WTC11 (cell line): Measurements from ENCODE around the gene LPP.

Experiments used
- FOXJ3 ChIP-seq: sonication (generic); formaldehyde crosslinking; IDR thresholded peaks from 2 replicates; pipeline ENCODE4 v1.9.0; 2021; ENCODE audit warnings: missing genetic modification reagents, mild to moderate bottlenecking, borderline replicate concordance
- ZNF138 ChIP-seq: sonication (generic); formaldehyde crosslinking; conservative IDR thresholded peaks from 2 replicates; pipeline ENCODE4 v1.8.1; 2022; ENCODE audit warnings: mild to moderate bottlenecking, moderate library complexity, missing genetic modification reagents
- ZNF423 ChIP-seq: fragments of 250-450 bp; sonication (Bioruptor Pico); IDR thresholded peaks from 2 replicates; pipeline ENCODE4 v2.1.2; 2022; ENCODE audit warnings: mild to moderate bottlenecking, moderate library complexity
- TF ChIP-seq, protein P1 (sequence below): fragments of 200-600 bp; IDR thresholded peaks from 2 replicates; pipeline ENCODE4 v1.8.0; 2022; ENCODE audit warnings: antibody characterized with exemption

DNA sequence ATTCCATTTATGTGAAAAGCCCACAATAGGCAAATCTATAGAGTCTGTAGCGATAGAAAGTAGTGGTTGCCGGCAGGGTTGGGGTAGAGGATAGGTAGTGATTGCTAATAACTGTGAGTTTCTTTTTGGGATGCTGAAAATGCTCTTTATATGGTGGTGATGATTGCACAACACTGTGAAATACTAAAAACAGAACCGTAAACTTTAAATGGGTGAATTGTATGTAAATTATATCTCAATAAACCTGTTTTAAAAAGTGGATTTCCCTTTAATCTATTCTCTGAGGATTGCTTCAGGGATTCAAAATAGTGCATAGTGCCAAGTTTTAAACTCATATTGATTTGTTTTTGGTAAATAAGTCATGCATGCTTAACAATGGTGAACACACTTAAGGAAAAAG, 140.2 kb downstream of the LPP start:
- TF ChIP-seq ZNF138 (CRISPR knock-in tag) (no peak), ZNF423 (CRISPR knock-in tag) (no peak), FOXJ3 (CRISPR knock-in tag) (no peak)
- TF ChIP-seq, protein P1, sequence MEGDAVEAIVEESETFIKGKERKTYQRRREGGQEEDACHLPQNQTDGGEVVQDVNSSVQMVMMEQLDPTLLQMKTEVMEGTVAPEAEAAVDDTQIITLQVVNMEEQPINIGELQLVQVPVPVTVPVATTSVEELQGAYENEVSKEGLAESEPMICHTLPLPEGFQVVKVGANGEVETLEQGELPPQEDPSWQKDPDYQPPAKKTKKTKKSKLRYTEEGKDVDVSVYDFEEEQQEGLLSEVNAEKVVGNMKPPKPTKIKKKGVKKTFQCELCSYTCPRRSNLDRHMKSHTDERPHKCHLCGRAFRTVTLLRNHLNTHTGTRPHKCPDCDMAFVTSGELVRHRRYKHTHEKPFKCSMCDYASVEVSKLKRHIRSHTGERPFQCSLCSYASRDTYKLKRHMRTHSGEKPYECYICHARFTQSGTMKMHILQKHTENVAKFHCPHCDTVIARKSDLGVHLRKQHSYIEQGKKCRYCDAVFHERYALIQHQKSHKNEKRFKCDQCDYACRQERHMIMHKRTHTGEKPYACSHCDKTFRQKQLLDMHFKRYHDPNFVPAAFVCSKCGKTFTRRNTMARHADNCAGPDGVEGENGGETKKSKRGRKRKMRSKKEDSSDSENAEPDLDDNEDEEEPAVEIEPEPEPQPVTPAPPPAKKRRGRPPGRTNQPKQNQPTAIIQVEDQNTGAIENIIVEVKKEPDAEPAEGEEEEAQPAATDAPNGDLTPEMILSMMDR: no peak
